ENCODE results near the gene ERVK3-1.

Gene ERVK3-1

DNA sequence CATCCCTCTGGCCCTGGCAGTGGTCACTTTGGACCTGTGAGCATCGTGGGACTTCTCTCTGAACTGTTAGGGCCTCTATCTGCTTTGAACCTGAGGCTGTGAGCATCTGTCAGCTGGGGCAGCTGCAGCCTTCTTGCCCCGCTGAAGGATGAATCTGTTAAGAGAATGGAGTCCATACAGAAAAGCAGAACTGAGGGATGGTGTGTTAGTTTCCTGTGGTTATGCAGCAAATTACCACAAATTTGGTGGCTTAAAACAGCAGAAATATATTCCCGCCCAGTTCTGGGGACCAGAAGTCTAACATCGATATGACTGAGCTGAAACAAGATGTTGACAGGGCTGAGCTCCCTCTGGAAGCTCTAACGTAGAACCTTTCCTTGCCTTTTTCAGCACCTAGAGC, 59.0 kb downstream of the ERVK3-1 start:
- no peak for DNase-seq

All from activated CD4-positive, alpha-beta T cell treated with anti-CD3 and anti-CD28 coated beads, Interleukin-2, Interleukin-6, amounts not matched to agents 100 ng/mL and 50 ng/mL, durations not matched to agents 16 hours and 8 hours (primary cell).